HCT116 (cell line): ENCODE data around the gene SCCPDH. TPM values are rescaled to one million over a fixed set of nuclear protein-coding genes. Genes with fewer than 3 reads are reported as not detected.

Experiments
- ATAC-seq: fragments of 200-7000 bp; cut with Tn5 transposase; 2 replicates; pipeline ENCODE4 v1.9.1; 2020; ENCODE audit warnings: mild to moderate bottlenecking, moderate library complexity
- BruUV-seq: library from RNA; stranded (reverse); fragments of 400-500 nt; replicated peaks from 2 replicates; lab custom pipeline; 2021; lab: Mats Ljungman, UMichigan
- CTCF ChIA-PET: fragments of 300-600 bp; sonication (Branson Sonifier 250); formaldehyde crosslinking; loops from one replicate; lab custom pipeline; 2021; ENCODE audit warnings: antibody characterized with exemption; lab: Charles Lee
- POLR2A ChIA-PET: fragments of 300-600, 350-600 bp; sonication (Branson Sonifier 250); formaldehyde crosslinking; loops from one replicate; lab custom pipeline; 2021; ENCODE audit warnings: antibody characterized with exemption; lab: Charles Lee
- RAD21 ChIA-PET, 2 experiments: fragments of 300-600 bp; sonication (Branson Sonifier 250); formaldehyde crosslinking; loops; one replicate each; lab custom pipeline; 2023; ENCODE audit warnings: low total read pairs in 2 of 2; ENCODE audit not compliant: uncharacterized antibody in 2 of 2, unreplicated experiment in 2 of 2, low non-redundant PET in 1 of 2; lab: Charles Lee
- DNase-seq: peaks from one replicate; pipeline ENCODE4 v3.0.0-alpha.2; 2010; ENCODE audit warnings: low read depth, low spot score
- H2AFZ ChIP-seq: fragments of 200-600 bp; shearing (Covaris generic), sonication (generic); 2 replicates; pipeline ENCODE4 v1.6.1; 2017; ENCODE audit warnings: low read depth, mixed run types, mixed read lengths, antibody characterized with exemption, low read length; ENCODE audit not compliant: poor library complexity, severe bottlenecking
- H3K27ac ChIP-seq: 2 replicates; pipeline ENCODE4 v1.5.1; 2012; ENCODE audit warnings: low read depth, low read length
- H3K27me3 ChIP-seq: fragments of 200-600 bp; sonication (generic); 2 replicates; pipeline ENCODE4 v1.6.1; 2016; ENCODE audit warnings: mixed run types, low read length, mixed read lengths; ENCODE audit not compliant: insufficient read depth
- H3K36me3 ChIP-seq, 2 experiments: fragments of 200-500 bp in 1 of 2; fragments of 200-600 bp in 1 of 2; sonication (Bioruptor generic) in 1 of 2; sonication (generic) in 1 of 2; 2 replicates each; pipeline versions ENCODE4 v1.5.1 to v1.6.1; 2014 to 2016; ENCODE audit warnings: low read length in 2 of 2, inconsistent platforms in 1 of 2, mixed read lengths in 1 of 2, mixed run types in 1 of 2; ENCODE audit not compliant: insufficient read depth in 2 of 2, control insufficient read depth in 1 of 2
- H3K4me1 ChIP-seq, 2 experiments: fragments of 200-600 bp in 1 of 2; sonication (generic) in 1 of 2; 2 replicates each; pipeline versions ENCODE4 v1.5.1 to v1.6.1; 2012 to 2017; ENCODE audit warnings: low read length in 2 of 2, inconsistent platforms in 1 of 2, mild to moderate bottlenecking in 1 of 2, mixed read lengths in 1 of 2, mixed run types in 1 of 2, moderate library complexity in 1 of 2; ENCODE audit not compliant: insufficient read depth in 2 of 2, control insufficient read depth in 1 of 2
- H3K4me2 ChIP-seq: fragments of 200-600 bp; sonication (generic); 2 replicates; pipeline ENCODE4 v1.6.1; 2017; ENCODE audit warnings: mixed run types, low read length, mixed read lengths
- H3K4me3 ChIP-seq, 2 experiments: fragments of 200-600 bp in 1 of 2; sonication (generic) in 1 of 2; replicated peaks in 1 of 2; 2 replicates each; pipeline ENCODE4 v1.5.1; 2011 to 2016; ENCODE audit warnings: low read length in 2 of 2, control low read depth in 1 of 2, low read depth in 1 of 2, mild to moderate bottlenecking in 1 of 2, mixed read lengths in 1 of 2, mixed run types in 1 of 2
- H3K79me2 ChIP-seq: fragments of 200-600 bp; sonication (generic); 2 replicates; pipeline ENCODE4 v1.6.1; 2017; ENCODE audit warnings: mild to moderate bottlenecking, mixed run types, low read length, moderate library complexity, mixed read lengths; ENCODE audit not compliant: insufficient read depth
- H3K9ac ChIP-seq: fragments of 200-600 bp; sonication (generic); 2 replicates; pipeline ENCODE4 v1.6.1; 2016; ENCODE audit warnings: low read length, mixed read lengths
- H3K9me2 ChIP-seq: fragments of 200-600 bp; sonication (generic), shearing (Covaris generic); 2 replicates; pipeline ENCODE4 v1.6.1; 2017; ENCODE audit warnings: mixed run types, mild to moderate bottlenecking, moderate library complexity; ENCODE audit not compliant: insufficient read depth
- H3K9me3 ChIP-seq, 2 experiments: fragments of 200-500 bp in 1 of 2; fragments of 200-600 bp in 1 of 2; sonication (Bioruptor generic) in 1 of 2; sonication (generic) in 1 of 2; 2 replicates each; pipeline ENCODE4 v1.6.1; 2014 to 2017; ENCODE audit warnings: low read length in 2 of 2, mixed read lengths in 2 of 2, inconsistent platforms in 1 of 2, low read depth in 1 of 2, mild to moderate bottlenecking in 1 of 2, mixed run types in 1 of 2, moderate library complexity in 1 of 2; ENCODE audit not compliant: control insufficient read depth in 1 of 2, insufficient read depth in 1 of 2
- H4K20me1 ChIP-seq: fragments of 200-600 bp; sonication (generic), shearing (Covaris generic); 2 replicates; pipeline ENCODE4 v1.6.1; 2017; ENCODE audit warnings: mixed run types, mild to moderate bottlenecking, moderate library complexity; ENCODE audit not compliant: insufficient read depth
- ATF3 ChIP-seq: IDR thresholded peaks from 2 replicates; pipeline ENCODE4 v1.6.1; 2012
- EGR1 ChIP-seq: IDR thresholded peaks from 2 replicates; pipeline ENCODE4 v1.6.1; 2012; ENCODE audit warnings: low read depth
- RAD21 ChIP-seq: IDR thresholded peaks from 2 replicates; pipeline ENCODE4 v1.6.1; 2012; ENCODE audit warnings: low read depth, mild to moderate bottlenecking
- TCF7L2 ChIP-seq: IDR thresholded peaks from 2 replicates; pipeline ENCODE4 v1.7.0; 2011; ENCODE audit warnings: borderline replicate concordance, inconsistent platforms; ENCODE audit not compliant: insufficient read depth, insufficient read length; ENCODE audit errors: extremely low read depth
- ZBTB33 ChIP-seq: IDR thresholded peaks from 2 replicates; pipeline ENCODE4 v1.6.1; 2011; ENCODE audit warnings: mild to moderate bottlenecking, low read length, moderate library complexity; ENCODE audit not compliant: insufficient replicate concordance; ENCODE audit errors: extremely low read depth
- ZFX ChIP-seq: fragments of 450-650 bp; IDR thresholded peaks from 2 replicates; pipeline ENCODE4 v1.6.1; 2017
- intact Hi-C: fragments of 100-400 bp; cut with micrococcal nuclease; formaldehyde crosslinking; loops from 2 replicates; pipeline ENCODE4 v1.10.0; 2022
- total RNA-seq: library from RNA; stranded (reverse); gene quantifications from one replicate; pipeline ENCODE4 v1.2.1, GENCODE V29; 2021; ENCODE audit not compliant: unreplicated experiment

The SCCPDH gene
- total RNA-seq, 1 experiment from 2014 or later: 0.30 TPM

GRCh38 chr1:246790833-246791232 lies 66.6 kb downstream of the SCCPDH start:
- ATAC-seq (no peak), DNase-seq (no peak)
- no peaks in the 10 kb centered on the region for H4K20me1 ChIP-seq
- H3K9me3 ChIP-seq: no peaks in the 10 kb centered on the region; a peak in 1 of 4 replicates
- no peaks in the 10 kb centered on the region for H3K36me3 ChIP-seq
- CTCF ChIA-PET: no interaction called here
- H3K4me3 ChIP-seq: no peak overlapping the region
- BruUV-seq: no TSS peak
- H3K9ac ChIP-seq: no peak overlapping the region
- H3K79me2 ChIP-seq: no peaks in the 10 kb centered on the region
- no peak overlapping the region for H3K27ac ChIP-seq
- intact Hi-C loops: no loop called here
- POLR2A ChIA-PET: no interaction called here
- RAD21 ChIA-PET: no interaction called here
- no peak for TF ChIP-seq ZFX
- no peak for TF ChIP-seq ZBTB33
- TF ChIP-seq TCF7L2: no peak
- no peak for TF ChIP-seq ATF3
- no peak for TF ChIP-seq RAD21
- no peak for TF ChIP-seq EGR1
- no peaks in the 10 kb centered on the region for H3K4me1 ChIP-seq
- no peak overlapping the region for H2AFZ ChIP-seq
- H3K27me3 ChIP-seq: no peaks in the 10 kb centered on the region
- no peak overlapping the region for H3K4me2 ChIP-seq
- no peaks in the 10 kb centered on the region for H3K9me2 ChIP-seq

- intact Hi-C loops: no loop called here
- Histone ChIP-seq H3K9me2 (no peaks in the 10 kb centered on the region), H3K9ac (no peak overlapping the region), H4K20me1 (no peaks in the 10 kb centered on the region), H2AFZ (no peak overlapping the region), H3K4me1 (no peaks in the 10 kb centered on the region), H3K27me3 (no peaks in the 10 kb centered on the region), H3K4me2 (no peak overlapping the region), H3K79me2 (no peaks in the 10 kb centered on the region), H3K9me3 (no peaks in the 10 kb centered on the region), H3K27ac (no peak overlapping the region), H3K36me3 (no peaks in the 10 kb centered on the region), H3K4me3 (no peak overlapping the region)
- no peak for TF ChIP-seq RAD21
- no peak for TF ChIP-seq ZFX
- ChIA-PET POLR2A (no interaction called here), RAD21 (no interaction called here), CTCF (no interaction called here)
- BruUV-seq: no TSS peak
- DNase-seq (no peak), ATAC-seq (no peak)
Observed at GRCh38 chr1:246791303-246791918, 67.2 kb downstream of the SCCPDH start.
